Panc1 (cell line): ENCODE results near the gene COMMD7. TPM values are rescaled to one million over a fixed set of nuclear protein-coding genes. Genes with fewer than 3 reads are reported as not detected.

Source experiments
- ATAC-seq: fragments of 200-7000 bp; cut with Tn5 transposase; 2 replicates; pipeline ENCODE4 v1.9.1; 2020; ENCODE audit warnings: mild to moderate bottlenecking, moderate library complexity
- BruUV-seq: library from RNA; stranded (reverse); fragments of 400-500 nt; replicated peaks from 2 replicates; lab custom pipeline; 2021; lab: Mats Ljungman, UMichigan
- CTCF ChIA-PET: fragments of 300-600 bp; sonication (Branson Sonifier 250); formaldehyde crosslinking; loops from one replicate; lab custom pipeline; 2022; ENCODE audit warnings: antibody characterized with exemption; lab: Charles Lee
- POLR2A ChIA-PET: fragments of 300-600 bp; sonication (Branson Sonifier 250); formaldehyde crosslinking; loops from one replicate; lab custom pipeline; 2022; ENCODE audit warnings: antibody characterized with exemption; lab: Charles Lee
- DNase-seq: peaks from one replicate; pipeline ENCODE4 v3.0.0-alpha.2; 2010; ENCODE audit warnings: low read depth, low spot score
- H3K27ac ChIP-seq: 2 replicates; pipeline ENCODE4 v1.5.1; 2011; ENCODE audit warnings: mild to moderate bottlenecking, low read length, inconsistent platforms
- H3K27me3 ChIP-seq: fragments of 200-500 bp; sonication (Bioruptor generic); 2 replicates; pipeline ENCODE4 v1.6.0; 2014; ENCODE audit warnings: low read length, inconsistent platforms; ENCODE audit not compliant: control insufficient read depth, insufficient read depth
- H3K36me3 ChIP-seq: fragments of 200-500 bp; sonication (Bioruptor generic); 2 replicates; pipeline ENCODE4 v1.5.1; 2014; ENCODE audit warnings: inconsistent platforms, mild to moderate bottlenecking, low read length, moderate library complexity; ENCODE audit not compliant: control insufficient read depth, insufficient read depth
- H3K4me1 ChIP-seq: 2 replicates; pipeline ENCODE4 v1.5.1; 2011; ENCODE audit warnings: inconsistent platforms, mild to moderate bottlenecking, low read length, moderate library complexity; ENCODE audit not compliant: control insufficient read depth, insufficient read depth
- H3K4me3 ChIP-seq, 2 experiments: 2 replicates each; pipeline ENCODE4 v1.5.1; 2011 to 2012; ENCODE audit warnings: low read depth in 2 of 2, low read length in 2 of 2, mild to moderate bottlenecking in 2 of 2, inconsistent platforms in 1 of 2, moderate library complexity in 1 of 2
- H3K9me3 ChIP-seq: fragments of 200-500 bp; sonication (Bioruptor generic); 2 replicates; pipeline ENCODE4 v1.5.1; 2014; ENCODE audit warnings: low read depth, mild to moderate bottlenecking, inconsistent platforms, low read length, moderate library complexity; ENCODE audit not compliant: control insufficient read depth, insufficient read depth
- CTCF ChIP-seq: fragments of 450-650 bp; IDR thresholded peaks from 2 replicates; pipeline ENCODE4 v1.5.1; 2017; ENCODE audit warnings: mild to moderate bottlenecking
- POLR2AphosphoS5 ChIP-seq: IDR thresholded peaks from 2 replicates; pipeline ENCODE4 v1.6.1; 2012; ENCODE audit warnings: mild to moderate bottlenecking, low read depth, low read length, moderate library complexity
- REST ChIP-seq, 2 experiments: IDR thresholded peaks; 2 replicates each; pipeline ENCODE4 v1.6.1; 2011 to 2012; ENCODE audit warnings: low read depth in 2 of 2, control low read depth in 1 of 2, low read length in 1 of 2, mild to moderate bottlenecking in 1 of 2, moderate library complexity in 1 of 2; ENCODE audit not compliant: insufficient read depth in 1 of 2
- SIN3A ChIP-seq: IDR thresholded peaks from 2 replicates; pipeline ENCODE4 v1.6.1; 2012; ENCODE audit warnings: low read depth, mild to moderate bottlenecking, low read length, moderate library complexity, borderline replicate concordance; ENCODE audit not compliant: insufficient read depth
- TCF7L2 ChIP-seq: IDR thresholded peaks from 2 replicates; pipeline ENCODE4 v1.6.1; 2011; ENCODE audit warnings: mild to moderate bottlenecking, low read depth, low read length, inconsistent platforms
- in situ Hi-C: cut with HindIII; loops from 2 replicates; pipeline ENCODE4 v1.10.0; 2016; ENCODE audit warnings: low sequenced_read_pairs, low pct_unique_long_range_greater_than_20kb
- intact Hi-C: fragments of 100-400 bp; cut with micrococcal nuclease; formaldehyde crosslinking; loops from one replicate; pipeline ENCODE4 v1.10.0; 2022; ENCODE audit not compliant: unreplicated experiment
- total RNA-seq: library from RNA; stranded (reverse); gene quantifications from one replicate; pipeline ENCODE4 v1.2.1, GENCODE V29; 2021; ENCODE audit not compliant: unreplicated experiment

Gene COMMD7
- total RNA-seq, 1 experiment from 2014 or later = 24.8 TPM

GRCh38 chr20:32780749-32781655 lies 37.7 kb upstream of the COMMD7 start:
- Histone ChIP-seq H3K27ac (no peak overlapping the region), H3K27me3 (no peaks in the 10 kb centered on the region), H3K36me3 (no peaks in the 10 kb centered on the region), H3K9me3 (no peaks in the 10 kb centered on the region), H3K4me1 (peaks cover 6% of the 10 kb centered on the region), H3K4me3 (no peak overlapping the region)
- CTCF ChIA-PET = no interaction called here
- BruUV-seq = no TSS peak
- ATAC-seq = no peak
- no peak for TF ChIP-seq POLR2AphosphoS5
- no peak for TF ChIP-seq SIN3A
- no peak for TF ChIP-seq CTCF
- TF ChIP-seq TCF7L2 = no peak
- TF ChIP-seq REST (IDR thresholded peaks at IDR 0.05; ENCODE audit: insufficient read depth in 1 of 2, low read depth in 2 of 2, low read length in 1 of 2) = no peak
- POLR2A ChIA-PET = no interaction called here
- in situ Hi-C loops (no loop called here), intact Hi-C loops (no loop called here)
- no peak for DNase-seq

- BruUV-seq = no TSS peak
- no peaks in the 10 kb centered on the region for H3K27me3 ChIP-seq
- ATAC-seq (no peak), DNase-seq (no peak)
- no peak overlapping the region for H3K27ac ChIP-seq
- no peak for TF ChIP-seq REST (IDR thresholded peaks at IDR 0.05; ENCODE audit: insufficient read depth in 1 of 2, low read depth in 2 of 2, low read length in 1 of 2)
- no peak for TF ChIP-seq POLR2AphosphoS5
- TF ChIP-seq SIN3A = no peak
- TF ChIP-seq TCF7L2 = no peak
- POLR2A ChIA-PET = no interaction called here
- H3K4me3 ChIP-seq = no peak overlapping the region
- no peaks in the 10 kb centered on the region for H3K9me3 ChIP-seq
- intact Hi-C loops = no loop called here
- H3K4me1 ChIP-seq = peaks cover 6% of the 10 kb centered on the region
- H3K36me3 ChIP-seq = no peaks in the 10 kb centered on the region
- CTCF ChIA-PET = no interaction called here
- in situ Hi-C loops = no loop called here
Observed at GRCh38 chr20:32780278-32780677, 37.0 kb upstream of the COMMD7 start.
